ENCODE data around the gene ITPKB.

- TF ChIP-seq EZH2phosphoT487 (IDR thresholded peaks at IDR 0.05; ENCODE audit: borderline replicate concordance, low read length) (no peak), CTCF (conservative IDR thresholded peaks at IDR 0.05; ENCODE audit: low read depth, low read length) (no peak), EZH2 (IDR thresholded peaks at IDR 0.05; ENCODE audit: low read length, unreplicated experiment) (no peak)
These were observed 86.5 kb downstream of the ITPKB start for GRCh38 chr1:226652613-226653012.

Data from PC-3 (cell line).